K562 (cell line): Measurements from ENCODE around the gene HIVEP3. TPM values are rescaled to one million over a fixed set of nuclear protein-coding genes. Genes with fewer than 3 reads are reported as not detected.

Source experiments
- ATAC-seq: fragments of 200-7000 bp; cut with Tn5 transposase; 3 replicates; pipeline ENCODE4 v1.9.1; 2020; ENCODE audit warnings: moderate library complexity
- BruUV-seq: library from RNA; stranded (reverse); fragments of 400-500 nt; replicated peaks from 2 replicates; lab custom pipeline; 2021; lab: Mats Ljungman, UMichigan
- CTCF ChIA-PET: fragments of 300-600 bp; formaldehyde crosslinking; extraction: SDS; loops from one replicate; lab custom pipeline; 2021; ENCODE audit warnings: low intra/inter-chr PET ratio; lab: Yijun Ruan, JAX
- POLR2A ChIA-PET: fragments of 300-600, 350-650 bp; sonication (Branson Sonifier 250); formaldehyde crosslinking; extraction: SDS; loops from one replicate; lab custom pipeline; 2021; ENCODE audit warnings: antibody characterized with exemption, inconsistent platforms; lab: Yijun Ruan, JAX
- DNase-seq, 4 experiments: peaks; one replicate each; pipeline versions ENCODE4 v3.0.0 to v3.0.0-alpha.2; 2011 to 2018; ENCODE audit warnings: low spot score in 3 of 4, mixed read lengths in 3 of 4; ENCODE audit errors: extremely low read depth in 1 of 4
- FAIRE-seq: peaks from 2 replicates; lab custom pipeline; 2011; peaks lifted over from hg19 to GRCh38; lab: Jason Lieb, UNC
- H2AFZ ChIP-seq: 2 replicates; pipeline ENCODE4 v1.6.0; 2011; ENCODE audit warnings: low read depth, low read length, control low read depth, inconsistent platforms
- H3K27ac ChIP-seq: fragments of 200-600 bp; 3 replicates; pipeline ENCODE4 v1.8.0; 2011; ENCODE audit warnings: low read depth, mild to moderate bottlenecking, control low read depth, inconsistent platforms, low read length, moderate library complexity, mixed read lengths; ENCODE audit errors: extremely low read depth
- H3K27me3 ChIP-seq, 2 experiments: fragments of 300-600 bp in 1 of 2; 2 replicates in 1 of 2; 3 replicates in 1 of 2; pipeline versions ENCODE4 v1.6.0 to v1.8.0; 2011; ENCODE audit warnings: inconsistent platforms in 2 of 2, low read length in 2 of 2, mild to moderate bottlenecking in 1 of 2, mixed read lengths in 1 of 2, moderate library complexity in 1 of 2; ENCODE audit not compliant: control insufficient read depth in 2 of 2, insufficient read depth in 2 of 2
- H3K36me3 ChIP-seq: fragments of 300-600 bp; 3 replicates; pipeline ENCODE4 v1.8.0; 2011; ENCODE audit warnings: mild to moderate bottlenecking, low read length, inconsistent platforms; ENCODE audit not compliant: control insufficient read depth, insufficient read depth
- H3K4me1 ChIP-seq, 2 experiments: fragments of 200-600 bp in 1 of 2; replicated peaks in 1 of 2; 2 replicates in 1 of 2; 3 replicates in 1 of 2; pipeline versions ENCODE4 v1.5.1 to v1.8.0; 2011; ENCODE audit warnings: inconsistent platforms in 2 of 2, low read length in 2 of 2, mild to moderate bottlenecking in 1 of 2, mixed read lengths in 1 of 2, moderate library complexity in 1 of 2; ENCODE audit not compliant: control insufficient read depth in 2 of 2, insufficient read depth in 2 of 2
- H3K4me2 ChIP-seq: 2 replicates; pipeline ENCODE4 v1.6.1; 2011; ENCODE audit warnings: low read length, control low read depth, inconsistent platforms, mixed read lengths; ENCODE audit not compliant: insufficient read depth
- H3K4me3 ChIP-seq: fragments of 200-600 bp; sonication (generic), shearing (Covaris generic); 2 replicates; pipeline ENCODE4 v1.5.1; 2016; ENCODE audit warnings: control low read depth, inconsistent platforms
- H3K79me2 ChIP-seq: fragments of 200-600 bp; 3 replicates; pipeline ENCODE4 v1.8.0; 2011; ENCODE audit warnings: low read length, inconsistent platforms; ENCODE audit not compliant: control insufficient read depth, insufficient read depth
- H3K9ac ChIP-seq, 2 experiments: 2 replicates each; pipeline versions ENCODE4 v1.6.0 to v1.6.1; 2011; ENCODE audit warnings: low read depth in 2 of 2, low read length in 2 of 2, control low read depth in 1 of 2, inconsistent platforms in 1 of 2, mild to moderate bottlenecking in 1 of 2, mixed read lengths in 1 of 2; ENCODE audit not compliant: insufficient read depth in 1 of 2
- H3K9me1 ChIP-seq: one replicate; pipeline ENCODE4 v1.6.0; 2011; ENCODE audit warnings: inconsistent platforms, mild to moderate bottlenecking, low read length, moderate library complexity; ENCODE audit not compliant: control insufficient read depth, insufficient read depth
- H3K9me3 ChIP-seq: replicated peaks from 2 replicates; pipeline ENCODE4 v1.5.1; 2011; ENCODE audit warnings: low read depth, low read length, inconsistent platforms; ENCODE audit not compliant: control insufficient read depth, insufficient read depth
- H4K20me1 ChIP-seq: replicated peaks from 2 replicates; pipeline ENCODE4 v1.6.1; 2011; ENCODE audit warnings: low read length, inconsistent platforms, mixed read lengths; ENCODE audit not compliant: control insufficient read depth, insufficient read depth
- ARID3A ChIP-seq: IDR thresholded peaks from 2 replicates; pipeline ENCODE4 v1.6.1; 2012; ENCODE audit warnings: low read depth, low read length, improper control_type of control experiment, borderline replicate concordance
- ELK1 ChIP-seq: sonication (generic); formaldehyde crosslinking; IDR thresholded peaks from 2 replicates; pipeline ENCODE4 v1.8.1; 2022; ENCODE audit warnings: missing genetic modification reagents
- IRF2 ChIP-seq: sonication (generic); formaldehyde crosslinking; IDR thresholded peaks from 2 replicates; pipeline ENCODE4 v1.8.1; 2022; ENCODE audit warnings: mild to moderate bottlenecking, missing genetic modification reagents
- NFIC ChIP-seq: fragments of 450-650 bp; IDR thresholded peaks from 2 replicates; pipeline ENCODE4 v1.6.1; 2017; ENCODE audit warnings: mild to moderate bottlenecking, inconsistent platforms
- POLR2A ChIP-seq: fragments of 450-650 bp; conservative IDR thresholded peaks from 2 replicates; pipeline ENCODE4 v1.6.1; 2016
- RBM25 ChIP-seq: fragments of 200-400 bp; formaldehyde crosslinking; IDR thresholded peaks from 2 replicates; pipeline ENCODE4 v1.6.1; 2018; ENCODE audit warnings: low read length, low read depth, moderate library complexity; ENCODE audit not compliant: severe bottlenecking
- SMARCE1 ChIP-seq: fragments of 450-650 bp; IDR thresholded peaks from 2 replicates; pipeline ENCODE4 v1.7.1; 2016; ENCODE audit warnings: mild to moderate bottlenecking
- SPI1 ChIP-seq: IDR thresholded peaks from 2 replicates; pipeline ENCODE4 v1.6.1; 2011; ENCODE audit warnings: low read depth, low read length, control low read depth, borderline replicate concordance
- ZBTB7A ChIP-seq: IDR thresholded peaks from 2 replicates; pipeline ENCODE4 v1.6.1; 2011; ENCODE audit warnings: low read depth, mild to moderate bottlenecking, low read length, moderate library complexity, borderline replicate concordance; ENCODE audit not compliant: control insufficient read depth
- ZNF134 ChIP-seq: fragments of 250-450 bp; sonication (Bioruptor Pico); conservative IDR thresholded peaks from 2 replicates; pipeline ENCODE4 v1.4.0; 2020
- ZNF224 ChIP-seq: sonication (generic); formaldehyde crosslinking; IDR thresholded peaks from 2 replicates; pipeline ENCODE4 v1.8.0; 2022; ENCODE audit warnings: mild to moderate bottlenecking, missing genetic modification reagents
- ZNF232 ChIP-seq: sonication (generic); formaldehyde crosslinking; IDR thresholded peaks from 2 replicates; pipeline ENCODE4 v1.8.0; 2022; ENCODE audit warnings: mild to moderate bottlenecking, missing genetic modification reagents
- ZNF24 ChIP-seq: fragments of 450-650 bp; IDR thresholded peaks from 2 replicates; pipeline ENCODE4 v1.6.1; 2016
- ZNF277 ChIP-seq: fragments of 250-450 bp; sonication (Bioruptor Pico); IDR thresholded peaks from 2 replicates; pipeline ENCODE4 v1.8.0; 2022; ENCODE audit warnings: inconsistent platforms, mild to moderate bottlenecking, moderate library complexity, borderline replicate concordance
- ZNF609 ChIP-seq: sonication (generic); formaldehyde crosslinking; IDR thresholded peaks from 2 replicates; pipeline ENCODE4 v1.8.1; 2023; ENCODE audit warnings: missing genetic modification reagents, mild to moderate bottlenecking, borderline replicate concordance
- ZNF717 ChIP-seq: fragments of 250-450 bp; sonication (Bioruptor Pico); IDR thresholded peaks from 2 replicates; pipeline ENCODE4 v1.5.0; 2021
- whole genome bisulfite sequencing: fragments of 100-300 bp; shearing (Covaris generic); methylation state at CpG from one replicate; pipeline ENCODE4 v1.1.6; 2016; ENCODE audit warnings: low coverage, mixed read lengths; ENCODE audit not compliant: insufficient coverage; ENCODE audit errors: missing lambda C conversion rate; 5-methylcytosine and 5-hydroxymethylcytosine counted together
- in situ Hi-C: fragments of 300-500 bp; cut with MboI; formaldehyde crosslinking; loops from 4 replicates; pipeline ENCODE4 v1.15.0; 2018; ENCODE audit warnings: inconsistent platforms, mixed read lengths
- intact Hi-C: fragments of 100-400 bp; cut with micrococcal nuclease; formaldehyde crosslinking; loops from 2 replicates; pipeline ENCODE4 v1.14.2; 2022
- polyA plus RNA-seq, 8 experiments: library from polyadenylated mRNA; depleted of rRNA in 4 of 8; stranded (reverse) in 5 of 8; unstranded in 3 of 8; fragments of >200 nt; fragmentation: Nextera tagmentation in 2 of 8; fragmentation: Illumina TruSeq in 1 of 8; extraction: Ambion mirVana in 2 of 8; extraction: Trizol in 1 of 8; gene quantifications; 2 replicates each; pipeline versions ENCODE4 v1.2.1 to v1.2.3, GENCODE V29; 2011 to 2014; ENCODE audit warnings: inconsistent platforms in 1 of 8, missing spikeins in 1 of 8
- total RNA-seq, 7 experiments: library from RNA; depleted of rRNA in 6 of 7; stranded (reverse); fragments of >200 nt in 6 of 7; fragmentation: Illumina TruSeq in 2 of 7; extraction: Trizol in 2 of 7; gene quantifications; 2 replicates each; pipeline versions ENCODE4 v1.2.1 to v1.2.3, GENCODE V29; 2011 to 2021; ENCODE audit warnings: low replicate concordance in 1 of 7

The HIVEP3 gene
- total and polyA plus RNA-seq, 9 of the 15 experiments (the other 6 are each of a cell fraction or from before 2014, with no cell fraction given), result 0.09 to 0.58 (median 0.34) TPM; not detected in 1

GRCh38 chr1:41507836-41508235 lies 410.9 kb downstream of the HIVEP3 start:
- Histone ChIP-seq H3K9me1 (peaks cover 2% of the 10 kb centered on the region), H3K4me3 (no peak overlapping the region), H3K79me2 (no peaks in the 10 kb centered on the region), H2AFZ (no peak overlapping the region), H3K27me3 (peaks cover 53 to 78% of the 10 kb centered on the region in 2 experiments), H3K4me2 (no peak overlapping the region), H3K9ac (no peak overlapping the region), H3K27ac (no peak overlapping the region), H3K36me3 (no peaks in the 10 kb centered on the region), H4K20me1 (no peaks in the 10 kb centered on the region; the same call in 1 of the 2 replicates), H3K4me1 (peaks cover 5 to 15% of the 10 kb centered on the region in 2 experiments; a peak in 4 of 5 replicates), H3K9me3 (no peaks in the 10 kb centered on the region)
- in situ Hi-C loops (no loop called here), intact Hi-C loops (no loop called here)
- DNase-seq, result no peak
- CTCF ChIA-PET, result no interaction called here
- no TSS peak for BruUV-seq
- WGBS, result 2% methylated on average over 6 of the region's 6 CpGs
- POLR2A ChIA-PET, result no interaction called here
- no peak for ATAC-seq
- FAIRE-seq, result no peak
- no peak for TF ChIP-seq ZNF609 (CRISPR knock-in tag)
- TF ChIP-seq ZNF277 (CRISPR knock-in tag), result no peak
- TF ChIP-seq NFIC, result no peak
- no peak for TF ChIP-seq ZNF134
- TF ChIP-seq ELK1, result no peak
- TF ChIP-seq ZNF224 (CRISPR knock-in tag), result no peak
- TF ChIP-seq ZNF24, result no peak
- no peak for TF ChIP-seq ZBTB7A
- TF ChIP-seq ZNF232 (CRISPR knock-in tag), result no peak
- no peak for TF ChIP-seq POLR2A
- TF ChIP-seq SMARCE1, result no peak
- no peak for TF ChIP-seq ZNF717 (CRISPR knock-in tag)
- TF ChIP-seq RBM25, result no peak
- TF ChIP-seq IRF2 (CRISPR knock-in tag), result no peak
- TF ChIP-seq ARID3A, result no peak
- TF ChIP-seq SPI1, result no peak
